GM19023 (cell line): ENCODE data around the gene MASP1.

Source experiments
- ATAC-seq: cut with Tn5 transposase; IDR thresholded peaks from one replicate; pipeline ENCODE4 v1.9.1; 2021; ENCODE audit warnings: mild to moderate bottlenecking, moderate library complexity; ENCODE audit not compliant: unreplicated experiment

The MASP1 gene

DNA sequence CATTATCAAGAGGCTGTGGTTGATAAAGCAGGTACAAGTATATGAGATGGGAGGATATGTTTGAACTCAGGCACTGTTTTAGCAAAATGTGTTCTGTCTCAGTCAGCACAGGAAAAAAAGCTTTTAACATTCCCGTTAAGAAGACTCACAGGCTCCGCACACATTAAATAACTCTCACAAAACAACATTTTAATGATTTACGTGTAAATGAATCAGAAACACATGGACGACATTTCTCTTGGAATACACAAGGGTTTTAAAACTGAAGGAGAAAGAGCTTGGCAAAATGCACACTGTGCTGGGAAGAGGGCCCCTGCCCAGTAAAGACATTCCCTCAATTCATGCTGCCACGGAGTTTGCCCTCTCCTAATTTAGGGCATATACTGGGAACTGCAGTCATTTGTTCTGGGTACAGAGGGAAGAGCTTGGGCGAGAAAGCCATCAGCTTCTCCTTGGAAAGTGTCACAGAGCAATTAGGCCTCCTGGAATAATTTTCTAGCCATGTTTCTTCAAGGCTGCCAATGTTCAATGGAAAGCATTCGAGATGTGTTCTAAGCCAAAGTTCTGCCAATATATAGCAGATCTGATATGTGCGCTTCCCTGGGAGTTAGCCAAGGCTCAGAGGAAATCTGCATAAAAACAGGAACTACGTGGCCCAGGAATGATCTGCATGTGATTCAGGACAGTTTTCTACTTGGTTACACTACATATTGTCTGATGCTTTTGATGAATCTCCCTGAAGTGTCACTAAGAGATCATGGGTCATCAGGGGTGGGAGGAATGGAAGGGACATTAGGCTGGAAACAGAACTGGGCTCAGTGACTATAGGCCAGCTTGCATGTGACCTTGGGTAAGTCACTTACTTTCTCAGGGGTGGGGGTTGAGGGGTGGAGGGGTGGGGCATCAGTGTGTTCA, 2.2 kb upstream of the MASP1 start:
- no peak for ATAC-seq

DNA sequence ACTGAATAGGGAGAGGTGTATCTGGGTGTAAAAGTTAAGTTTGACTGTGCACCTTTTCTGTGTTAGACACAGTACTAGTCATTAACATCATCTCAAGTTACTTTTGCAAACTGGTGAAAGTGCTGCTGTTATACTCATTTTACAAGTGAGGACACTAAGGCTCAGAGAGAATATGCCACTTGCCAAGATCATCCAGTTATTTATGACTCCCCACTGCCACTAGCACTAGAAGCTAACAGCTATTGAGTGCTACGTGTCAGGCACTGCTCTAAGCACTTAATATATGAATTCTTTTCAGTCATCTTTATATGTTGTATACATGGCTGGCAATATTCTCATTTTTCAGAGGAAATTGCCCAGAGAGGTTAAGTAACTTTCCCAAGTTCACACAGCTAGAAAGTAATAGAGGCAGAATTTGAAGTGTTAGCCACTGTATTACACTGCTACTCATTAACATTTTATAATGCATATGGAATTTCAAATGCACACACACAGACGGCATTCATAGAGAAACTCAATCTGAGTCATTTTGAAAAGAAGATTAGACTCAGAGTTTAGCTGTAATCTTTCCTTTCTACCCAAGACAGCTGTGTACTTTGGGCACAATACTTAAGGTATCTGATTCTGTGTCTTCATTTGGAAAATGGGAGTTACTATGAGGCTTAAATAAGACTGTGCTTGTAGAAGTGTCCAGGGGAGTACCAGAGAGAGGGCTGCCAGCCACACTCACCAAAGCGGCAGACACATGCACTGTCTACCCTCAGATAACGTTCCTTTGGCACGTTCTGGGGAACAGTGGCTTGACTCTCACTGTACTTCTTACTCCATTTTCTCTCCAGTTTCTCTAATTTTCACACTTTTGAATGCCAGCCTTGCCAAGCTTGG, 1.3 kb upstream of the MASP1 start:
- ATAC-seq = no peak

DNA sequence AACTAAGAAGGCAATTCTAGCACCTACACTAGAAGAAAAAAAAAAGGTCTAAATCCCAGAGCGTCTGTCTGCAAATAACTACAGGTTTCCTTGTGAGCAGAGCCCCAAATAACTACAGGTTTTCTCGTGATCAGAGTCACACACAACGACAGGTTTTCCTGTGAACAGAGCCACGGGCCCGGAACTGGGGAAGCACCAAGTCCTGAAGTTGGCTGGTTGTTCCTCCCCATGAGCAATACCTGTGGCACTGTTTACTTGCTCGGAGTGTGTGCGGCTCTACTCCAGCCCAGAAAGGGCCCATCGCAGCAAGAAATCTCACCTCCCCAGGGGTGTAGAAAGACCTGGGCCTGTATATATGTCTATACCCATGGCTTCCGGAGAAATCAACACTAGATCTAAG, 644 bp upstream of the MASP1 start:
- ATAC-seq = no peak

DNA sequence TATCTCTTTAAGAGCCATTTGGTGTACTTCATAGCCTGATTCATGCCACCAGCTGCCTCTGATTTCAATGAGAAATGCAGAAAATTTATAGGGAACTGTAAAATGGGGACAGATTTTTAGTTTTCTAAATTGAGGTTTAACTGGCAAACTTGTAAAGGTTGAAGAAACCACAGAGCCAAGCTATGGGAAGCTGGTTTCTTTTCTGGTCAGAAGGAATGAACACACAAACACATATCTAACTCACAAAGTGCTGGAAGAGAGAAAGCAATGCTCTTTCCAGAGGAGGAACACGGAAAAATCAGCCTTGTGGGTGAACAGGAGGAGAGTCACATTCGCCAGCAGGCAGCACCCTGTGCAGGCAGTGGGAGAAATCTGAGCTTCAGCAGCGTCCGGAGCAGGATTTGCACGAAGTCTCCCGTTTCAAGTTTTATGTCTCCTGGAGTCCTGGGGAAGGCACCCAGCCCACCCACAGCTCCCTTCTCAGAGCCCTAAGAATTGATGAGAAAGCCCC, 481 bp downstream of the MASP1 start:
- no peak for ATAC-seq

DNA sequence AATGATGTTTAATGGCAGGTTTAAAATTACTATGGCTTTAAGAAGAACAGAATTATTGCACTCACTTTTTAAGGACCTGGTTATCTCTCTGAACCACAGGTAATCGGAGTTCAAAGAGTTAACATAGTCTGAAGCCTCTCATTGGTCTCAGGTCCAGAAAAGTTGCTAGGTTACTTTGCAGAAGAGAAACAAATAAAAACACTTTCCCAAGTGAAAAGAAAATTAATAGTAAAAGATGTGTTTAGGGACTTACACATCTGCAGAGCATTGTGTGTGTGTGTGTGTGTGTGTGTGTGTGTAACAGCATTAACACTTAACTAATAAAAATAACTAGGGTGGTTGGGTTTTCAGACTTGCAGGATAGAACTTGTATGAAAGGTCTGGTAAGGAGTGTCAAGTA, 1.0 kb downstream of the MASP1 start:
- no peak for ATAC-seq

DNA sequence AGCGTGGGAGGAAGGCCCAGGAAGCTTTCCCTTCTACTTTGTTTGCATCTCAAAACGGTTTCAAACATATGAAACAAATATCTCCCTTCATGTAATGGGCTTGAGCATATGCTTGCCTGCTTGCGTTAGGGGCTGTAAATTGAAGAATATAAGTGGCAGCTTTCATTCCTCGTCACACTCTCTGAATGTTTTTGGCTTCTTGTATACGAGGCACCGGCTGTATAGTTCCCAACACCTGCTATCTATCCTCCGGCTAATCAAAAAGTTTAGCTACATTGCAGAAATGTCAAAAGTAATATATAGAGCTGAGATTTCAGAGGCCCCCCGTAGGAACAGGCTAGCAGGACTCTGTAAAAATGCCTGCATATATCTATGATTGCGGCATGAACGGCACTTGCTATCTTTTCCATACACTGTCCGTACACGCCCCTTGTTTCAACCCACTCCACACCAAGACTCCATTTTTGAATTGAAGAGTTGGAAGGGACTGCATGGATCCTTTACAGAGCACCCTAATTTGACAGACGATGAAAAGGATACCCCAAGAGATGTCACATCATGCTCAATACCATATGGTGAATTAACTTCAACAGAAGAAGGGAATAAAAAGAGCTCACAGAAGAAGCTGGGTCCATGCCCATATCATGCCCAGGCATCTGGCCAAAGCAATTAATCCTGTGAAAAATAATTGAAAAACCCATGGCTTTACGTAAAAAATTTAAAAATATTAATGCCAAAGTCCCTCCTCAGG, 2.5 kb downstream of the MASP1 start:
- ATAC-seq = no peak

DNA sequence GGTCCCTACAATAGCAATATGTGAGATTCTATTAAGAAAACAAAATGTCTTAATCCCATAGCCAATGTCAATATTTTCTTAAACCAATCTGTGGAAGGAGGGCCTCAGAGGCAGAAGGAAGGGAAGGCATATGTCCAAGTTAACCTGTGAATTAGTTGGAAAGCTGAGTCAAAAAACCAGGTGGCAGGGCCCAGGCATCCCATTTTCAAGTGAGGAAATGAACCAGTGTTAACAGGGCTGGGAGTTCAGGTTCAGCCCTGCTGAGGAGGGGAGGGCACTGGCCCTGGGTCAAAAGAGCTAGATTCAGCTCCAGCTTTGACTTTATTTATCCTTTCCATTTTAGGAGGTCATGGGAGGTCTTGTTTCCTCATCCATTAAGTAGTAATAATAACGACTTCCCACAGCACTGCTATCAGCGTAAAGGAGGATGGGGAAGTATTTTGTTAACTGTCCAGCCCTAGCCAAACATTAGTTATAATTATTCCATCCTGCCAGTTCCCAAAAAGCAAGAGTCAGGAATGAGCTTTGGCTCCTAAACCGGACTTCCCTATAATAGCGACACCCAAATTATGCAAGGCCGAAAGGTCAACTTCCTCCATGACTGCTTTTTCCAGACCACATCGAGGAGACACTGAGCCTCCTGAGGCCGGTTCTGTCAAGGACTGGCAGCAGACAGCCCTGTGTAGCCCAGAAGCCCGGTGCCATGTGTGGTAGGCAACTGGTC, 3.2 kb downstream of the MASP1 start:
- ATAC-seq = no peak

DNA sequence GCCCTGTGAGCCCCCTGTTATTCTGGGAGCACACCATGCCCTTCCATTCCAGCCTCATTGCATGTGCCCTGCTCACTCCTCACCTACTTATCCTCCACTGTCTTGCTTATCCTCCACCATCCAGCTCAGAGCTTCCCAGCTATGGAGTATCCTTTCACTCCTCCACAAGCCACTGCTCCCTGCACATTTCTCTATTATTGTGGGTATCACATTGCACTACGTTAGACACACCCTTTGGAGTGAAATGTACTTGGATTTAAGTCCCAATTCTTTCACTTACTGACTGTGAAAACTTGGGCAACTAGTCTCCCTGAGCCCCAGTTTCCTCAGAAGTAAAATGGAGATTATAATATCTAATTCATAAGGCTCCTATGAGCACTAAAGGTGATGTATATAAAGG, 4.3 kb downstream of the MASP1 start:
- no peak for ATAC-seq

DNA sequence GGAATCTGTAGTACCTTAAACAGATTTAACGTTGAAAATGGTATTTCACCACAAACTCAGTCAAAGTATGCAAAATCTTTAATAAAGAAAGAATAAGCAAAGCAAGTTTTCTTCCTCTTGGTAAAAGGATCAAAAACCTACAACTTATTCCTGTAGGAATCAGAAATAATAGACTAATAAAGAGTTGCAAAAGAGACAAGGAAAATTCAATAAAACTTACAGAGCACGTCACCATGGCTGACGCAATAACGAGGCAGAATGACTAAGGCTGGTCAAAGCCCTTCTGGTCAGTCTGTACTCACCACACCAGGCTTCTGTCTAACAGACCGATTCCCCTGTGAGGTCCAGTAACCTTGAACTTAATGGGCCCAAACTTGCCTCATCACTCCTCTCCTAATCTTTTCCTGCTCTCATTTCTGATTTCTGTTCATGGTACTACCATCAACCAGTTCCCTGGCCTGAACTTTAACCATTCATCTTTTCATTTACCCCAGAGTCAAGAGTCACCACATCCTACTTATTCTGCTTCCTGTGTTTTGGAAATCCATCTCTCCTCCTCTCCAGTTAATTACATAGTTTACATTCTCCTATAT, 5.0 kb downstream of the MASP1 start:
- ATAC-seq = no peak

DNA sequence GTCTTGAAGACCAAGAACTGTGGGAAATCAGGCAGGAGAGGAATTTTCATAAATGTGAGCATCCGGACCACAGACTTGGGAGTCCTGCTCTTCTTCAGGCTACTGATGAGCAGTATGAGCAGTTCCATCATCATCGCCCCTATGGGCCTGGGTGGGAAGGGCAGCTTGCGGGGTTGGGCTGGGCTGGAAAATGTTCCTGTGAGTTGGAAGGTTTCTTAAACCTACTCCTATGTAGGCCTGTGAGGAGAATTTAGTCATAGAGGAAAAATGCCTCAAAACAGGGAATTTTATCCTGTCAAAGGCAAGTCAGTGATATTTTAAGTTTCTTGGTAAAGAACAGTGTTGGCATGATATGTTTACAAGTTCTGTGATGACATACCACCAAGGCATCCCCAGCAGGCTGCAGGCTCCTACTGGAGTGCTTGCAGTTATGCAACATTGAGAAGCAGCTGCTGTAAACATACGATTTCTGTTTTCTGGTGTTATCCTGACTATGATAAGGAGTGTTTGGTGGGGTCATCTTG, 10.3 kb downstream of the MASP1 start:
- no peak for ATAC-seq

DNA sequence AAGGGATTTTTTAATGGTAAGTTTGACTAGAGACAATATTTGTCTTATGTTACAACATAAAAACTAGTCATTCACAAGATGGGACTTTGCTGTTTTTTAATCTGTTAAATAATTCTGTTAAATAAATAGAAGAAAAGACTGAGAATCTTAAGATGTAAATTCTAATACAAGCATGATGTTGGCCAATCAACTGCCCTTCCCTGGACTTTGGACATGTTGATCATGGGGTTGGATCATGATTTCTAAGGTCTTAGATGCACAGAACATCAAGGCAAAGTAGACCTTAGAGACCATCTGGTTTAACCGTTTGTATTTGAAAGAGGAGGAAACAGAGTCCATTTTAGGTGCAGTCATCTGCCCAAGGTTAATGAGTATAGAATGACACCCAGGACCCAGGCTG, 10.9 kb downstream of the MASP1 start:
- no peak for ATAC-seq

DNA sequence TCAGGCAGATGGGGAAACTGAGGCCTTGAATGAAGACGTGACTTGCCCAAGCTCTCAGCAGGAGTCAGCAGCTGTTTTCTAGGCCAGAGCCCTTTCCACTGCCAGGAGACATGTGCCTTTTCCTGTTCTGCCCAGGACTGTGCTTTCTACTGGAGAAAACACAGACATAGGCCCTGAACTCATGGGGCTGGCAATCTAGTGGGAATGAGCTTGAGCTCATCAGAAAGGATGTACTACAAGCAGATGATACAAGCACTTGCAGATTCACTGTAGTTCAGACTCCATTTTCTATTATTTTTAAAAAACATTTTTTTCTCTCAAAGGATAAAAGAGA, 14.4 kb downstream of the MASP1 start:
- no peak for ATAC-seq

DNA sequence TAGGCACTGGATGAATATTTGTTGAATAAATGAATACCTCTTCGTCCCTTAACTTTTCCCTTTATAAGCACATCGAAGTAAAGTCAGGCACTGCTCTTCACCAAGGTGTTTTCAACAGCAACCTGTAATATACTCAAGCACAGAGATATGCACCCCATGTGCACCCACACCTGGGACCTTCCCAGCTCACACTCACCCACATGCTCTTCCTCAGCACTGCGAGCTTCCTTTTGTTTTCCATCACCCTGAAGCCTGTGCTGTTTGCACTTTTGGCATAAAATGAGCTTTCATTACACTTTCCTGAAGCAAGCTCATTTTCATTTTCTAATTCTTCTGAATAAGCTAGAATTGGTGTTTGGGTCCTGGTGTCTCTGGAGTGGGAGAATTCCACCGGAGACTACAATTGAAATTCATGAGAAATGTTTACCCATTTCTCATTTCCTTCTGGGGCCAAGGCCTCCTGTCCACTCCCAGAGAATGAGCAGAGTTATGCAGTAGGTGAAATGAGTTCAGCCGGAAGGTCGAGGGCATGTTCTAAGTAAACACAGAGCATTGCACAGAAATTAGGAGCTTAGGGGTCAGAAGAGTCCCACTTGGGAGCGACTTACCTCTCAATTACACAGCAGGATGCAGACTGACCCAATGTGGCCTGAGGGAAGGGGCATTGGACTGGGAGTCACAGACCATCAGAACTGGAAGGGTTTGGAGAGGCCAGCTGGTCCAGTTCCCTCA, 15.0 kb downstream of the MASP1 start:
- no peak for ATAC-seq

DNA sequence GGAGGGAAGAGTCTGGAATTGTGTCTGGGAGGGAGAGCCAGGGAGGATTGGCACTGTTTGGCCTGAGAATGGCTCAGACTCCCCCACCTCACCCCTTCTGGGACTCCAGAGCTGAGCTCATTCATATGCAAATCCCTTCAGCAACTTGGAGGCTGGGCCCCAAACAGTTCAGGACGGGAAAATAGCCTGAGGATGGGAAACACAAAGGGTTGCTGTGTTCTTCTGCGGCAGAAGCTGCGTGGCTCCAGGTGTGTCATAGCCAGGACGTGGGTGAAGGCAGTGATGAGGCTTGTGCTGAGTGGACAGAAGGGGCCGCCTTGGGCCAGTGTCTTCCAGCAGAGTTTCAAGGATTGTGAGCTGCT, 16.6 kb downstream of the MASP1 start:
- ATAC-seq = no peak

DNA sequence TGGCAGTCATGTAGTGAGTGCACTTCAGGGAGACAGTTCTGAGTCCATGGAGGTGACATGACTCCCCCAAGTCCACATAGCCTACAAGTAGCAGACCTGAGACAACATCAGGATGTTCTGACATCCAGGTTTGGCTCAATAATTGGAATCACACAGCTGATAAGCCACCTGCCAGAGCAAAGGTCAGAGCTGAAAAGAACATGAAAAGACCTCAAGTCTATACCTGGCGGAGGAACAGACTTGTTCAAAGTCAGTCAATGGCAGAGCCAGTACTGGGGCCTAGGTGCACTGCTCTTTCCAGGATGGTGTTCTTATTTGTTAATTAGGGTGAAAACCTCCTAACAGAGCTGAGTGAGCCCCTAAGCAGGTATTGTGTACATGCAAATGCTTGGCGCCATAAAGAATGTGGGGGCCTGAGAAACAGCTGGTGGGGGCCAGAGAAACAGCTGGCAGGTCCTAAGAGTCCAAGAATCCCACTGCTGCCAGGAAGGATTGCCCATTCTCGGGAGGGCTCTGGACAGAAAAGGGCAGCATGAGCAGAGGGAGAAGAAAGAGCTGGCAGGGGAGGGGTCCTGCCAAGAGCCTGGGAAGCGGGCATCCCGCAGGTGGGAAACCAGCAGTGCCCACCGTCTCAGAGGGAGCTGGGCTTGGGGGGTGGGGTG, 17.1 kb downstream of the MASP1 start:
- no peak for ATAC-seq

DNA sequence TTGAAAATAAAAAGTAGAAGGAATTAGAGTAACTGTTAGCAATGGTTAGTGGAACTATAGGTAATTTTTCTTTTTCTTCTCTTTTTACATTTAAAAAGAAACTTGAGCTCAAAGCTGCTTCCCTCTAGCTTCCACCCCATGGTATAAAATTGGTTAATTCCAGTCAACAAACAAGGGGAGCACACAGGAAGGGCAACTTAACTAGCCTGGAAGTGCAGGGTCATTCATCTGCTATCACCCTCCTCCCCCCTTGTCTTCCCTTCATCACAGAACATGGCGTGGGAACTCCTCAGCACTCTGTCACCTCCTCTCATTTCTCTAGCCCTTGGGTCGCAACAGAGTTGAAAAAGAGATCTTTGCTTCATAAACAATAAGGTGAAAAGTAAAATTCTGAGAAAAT, 20.0 kb downstream of the MASP1 start:
- no peak for ATAC-seq

DNA sequence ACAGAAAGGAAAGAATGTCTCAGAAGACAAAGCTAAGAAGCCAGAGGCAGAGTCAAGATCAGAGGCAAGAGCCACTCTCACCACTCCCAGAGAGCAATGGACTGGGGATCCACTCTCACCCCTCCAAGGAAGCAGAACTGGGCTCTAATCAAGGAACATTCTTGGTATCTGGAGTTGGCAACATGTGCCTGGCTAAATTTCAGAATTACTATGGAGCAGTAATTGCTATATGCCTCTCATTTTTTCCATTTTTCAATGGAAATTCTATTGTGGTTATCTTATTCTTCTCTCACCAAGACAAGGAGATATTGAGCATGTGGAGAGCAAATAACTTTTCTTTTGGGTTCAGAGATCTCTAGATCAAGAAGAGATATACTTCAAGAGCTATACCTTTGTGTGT, 22.1 kb downstream of the MASP1 start:
- no peak for ATAC-seq

DNA sequence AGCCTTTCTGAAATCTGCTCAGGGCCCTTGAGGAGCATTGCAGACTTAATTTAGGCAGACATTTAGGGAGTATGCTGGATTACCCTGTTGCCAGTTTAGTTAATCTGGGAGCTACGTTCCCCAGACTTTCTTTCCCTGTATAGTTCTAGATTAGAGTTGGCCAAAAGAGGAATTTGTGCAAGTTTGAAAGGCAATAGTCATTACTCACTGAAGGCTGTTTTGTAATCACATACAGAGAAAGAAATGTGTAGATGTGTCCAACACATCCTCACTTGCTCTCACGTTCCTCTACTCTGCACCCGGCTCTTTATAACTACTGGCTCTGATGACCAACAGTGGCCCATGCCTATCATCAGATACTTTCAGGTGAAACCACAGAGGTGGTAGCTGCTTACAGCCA, 24.2 kb downstream of the MASP1 start:
- ATAC-seq = no peak

DNA sequence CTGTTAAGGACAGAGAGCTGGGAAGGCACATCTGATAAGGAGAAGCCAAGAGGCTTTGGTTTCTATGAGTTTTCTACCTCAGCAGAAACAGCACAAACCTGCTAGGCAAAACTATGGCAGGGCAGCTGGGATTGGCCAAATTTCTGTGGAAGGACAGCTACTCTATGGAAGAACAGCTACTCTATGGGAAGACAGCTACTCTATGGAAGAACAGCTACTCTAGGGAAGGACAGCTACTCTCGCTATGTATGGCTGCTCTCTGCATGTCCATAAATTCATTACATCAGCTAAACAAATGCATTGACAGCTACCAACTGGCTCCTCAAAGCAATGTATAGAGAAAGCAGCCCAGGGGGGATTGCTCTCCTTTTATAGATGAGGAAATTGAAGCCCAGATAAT, 24.8 kb downstream of the MASP1 start:
- no peak for ATAC-seq
